GM12873 (cell line): Measurements from ENCODE around the gene PPFIBP1.

ENCODE experiments used
- CTCF ChIP-seq: IDR thresholded peaks from 2 replicates; pipeline ENCODE4 v1.5.1; 2012; ENCODE audit warnings: low read depth, mild to moderate bottlenecking, moderate library complexity, low read length, control low read depth; ENCODE audit not compliant: insufficient read depth; ENCODE audit errors: missing control alignments

Gene PPFIBP1

GRCh38 chr12:27551172-27551840 lies 27.3 kb downstream of the PPFIBP1 start:
- TF ChIP-seq CTCF, result no peak

- no peak for TF ChIP-seq CTCF
Observed at GRCh38 chr12:27552235-27552634, 28.2 kb downstream of the PPFIBP1 start.

GRCh38 chr12:27552886-27553560 lies 29.0 kb downstream of the PPFIBP1 start:
- TF ChIP-seq CTCF, result no peak

- no peak for TF ChIP-seq CTCF
Observed at GRCh38 chr12:27553941-27554340, 29.9 kb downstream of the PPFIBP1 start.

- no peak for TF ChIP-seq CTCF
Observed at GRCh38 chr12:27554421-27555186, 30.6 kb downstream of the PPFIBP1 start.

GRCh38 chr12:27555361-27555760 lies 31.4 kb downstream of the PPFIBP1 start:
- no peak for TF ChIP-seq CTCF

GRCh38 chr12:27555925-27556778 lies 32.1 kb downstream of the PPFIBP1 start:
- TF ChIP-seq CTCF, result no peak
